ENCODE measurements around the gene PRR9.

Gene PRR9

GRCh38 chr1:153213519-153213918, 3.9 kb upstream of the PRR9 start:
- TF ChIP-seq GATA1 (IDR thresholded peaks at IDR 0.05; ENCODE audit: low read depth, low read length) (no peak), POLR2A (IDR thresholded peaks at IDR 0.05; ENCODE audit: low read length) (no peak)

GRCh38 chr1:153217744-153218416, 496 bp downstream of the PRR9 start:
- no peak for TF ChIP-seq GATA1 (IDR thresholded peaks at IDR 0.05; ENCODE audit: low read depth, low read length)
- TF ChIP-seq POLR2A (IDR thresholded peaks at IDR 0.05; ENCODE audit: low read length): no peak
- DNase-seq: no peak

More at GRCh38 chr1:153213519-153213918, 3.9 kb upstream of the PRR9 start:
- no peak for DNase-seq

- DNase-seq: peak; percentile 6 to 39
- no peak for TF ChIP-seq GATA1 (IDR thresholded peaks at IDR 0.05; ENCODE audit: low read depth, low read length)
- no peak for TF ChIP-seq POLR2A (IDR thresholded peaks at IDR 0.05; ENCODE audit: low read length)
Measured at GRCh38 chr1:153220606-153221303, 3.4 kb downstream of the PRR9 start.

GRCh38 chr1:153223040-153223891, 5.9 kb downstream of the PRR9 start:
- peak; percentile 53 to 71 for DNase-seq

GRCh38 chr1:153227810-153228209, 10.4 kb downstream of the PRR9 start:
- DNase-seq: no peak

GRCh38 chr1:153228491-153228890, 11.1 kb downstream of the PRR9 start:
- no peak for TF ChIP-seq GATA1 (IDR thresholded peaks at IDR 0.05; ENCODE audit: low read depth, low read length)
- no peak for TF ChIP-seq POLR2A (IDR thresholded peaks at IDR 0.05; ENCODE audit: low read length)
- no peak for DNase-seq

More at GRCh38 chr1:153227810-153228209, 10.4 kb downstream of the PRR9 start:
- TF ChIP-seq GATA1 (IDR thresholded peaks at IDR 0.05; ENCODE audit: low read depth, low read length) (no peak), POLR2A (IDR thresholded peaks at IDR 0.05; ENCODE audit: low read length) (no peak)

- peak; percentile 24 to 41 for DNase-seq
Measured at GRCh38 chr1:153229076-153229829, 11.9 kb downstream of the PRR9 start.

- no peak for DNase-seq
- TF ChIP-seq POLR2A (IDR thresholded peaks at IDR 0.05; ENCODE audit: low read length): no peak
- TF ChIP-seq GATA1 (IDR thresholded peaks at IDR 0.05; ENCODE audit: low read depth, low read length): no peak
Measured at GRCh38 chr1:153231363-153231762, 14.0 kb downstream of the PRR9 start.

- DNase-seq: no peak
- TF ChIP-seq GATA1 (IDR thresholded peaks at IDR 0.05; ENCODE audit: low read depth, low read length): no peak
- TF ChIP-seq POLR2A (IDR thresholded peaks at IDR 0.05; ENCODE audit: low read length): no peak
Measured at GRCh38 chr1:153231785-153232184, 14.4 kb downstream of the PRR9 start.

GRCh38 chr1:153232553-153232952, 15.2 kb downstream of the PRR9 start:
- no peak for TF ChIP-seq POLR2A (IDR thresholded peaks at IDR 0.05; ENCODE audit: low read length)
- no peak for TF ChIP-seq GATA1 (IDR thresholded peaks at IDR 0.05; ENCODE audit: low read depth, low read length)
- no peak for DNase-seq

- DNase-seq: no peak
- no peak for TF ChIP-seq POLR2A (IDR thresholded peaks at IDR 0.05; ENCODE audit: low read length)
- no peak for TF ChIP-seq GATA1 (IDR thresholded peaks at IDR 0.05; ENCODE audit: low read depth, low read length)
Measured at GRCh38 chr1:153233448-153233847, 16.1 kb downstream of the PRR9 start.

- no peak for DNase-seq
- TF ChIP-seq POLR2A (IDR thresholded peaks at IDR 0.05; ENCODE audit: low read length): no peak
- no peak for TF ChIP-seq GATA1 (IDR thresholded peaks at IDR 0.05; ENCODE audit: low read depth, low read length)
Measured at GRCh38 chr1:153238527-153238926, 21.1 kb downstream of the PRR9 start.

- TF ChIP-seq POLR2A (IDR thresholded peaks at IDR 0.05; ENCODE audit: low read length): no peak
- TF ChIP-seq GATA1 (IDR thresholded peaks at IDR 0.05; ENCODE audit: low read depth, low read length): no peak
- DNase-seq: no peak
Measured at GRCh38 chr1:153242160-153242559, 24.8 kb downstream of the PRR9 start.

- DNase-seq: no peak
- TF ChIP-seq GATA1 (IDR thresholded peaks at IDR 0.05; ENCODE audit: low read depth, low read length) (no peak), POLR2A (IDR thresholded peaks at IDR 0.05; ENCODE audit: low read length) (no peak)
Measured at GRCh38 chr1:153245466-153245865, 28.1 kb downstream of the PRR9 start.

Measured in erythroblast (primary cell).